Astrocyte (in vitro differentiated cells and primary cell): ENCODE results near the gene PRKAG2. TPM values are rescaled to one million over a fixed set of nuclear protein-coding genes. Genes with fewer than 3 reads are reported as not detected.

Experiments used
- DNase-seq: peaks from one replicate; pipeline ENCODE4 v3.0.0-alpha.2; 2010; ENCODE audit warnings: low read depth
- FAIRE-seq: peaks from 2 replicates; lab custom pipeline; 2011; peaks lifted over from hg19 to GRCh38; lab: Jason Lieb, UNC
- H2AFZ ChIP-seq: 2 replicates; pipeline ENCODE4 v1.6.0; 2012; ENCODE audit warnings: low read depth, low read length, inconsistent platforms
- H3K27ac ChIP-seq: 2 replicates; pipeline ENCODE4 v1.5.1; 2011; ENCODE audit warnings: low read depth, low read length, inconsistent platforms
- H3K27me3 ChIP-seq: 2 replicates; pipeline ENCODE4 v1.6.0; 2011; ENCODE audit warnings: low read length, inconsistent platforms; ENCODE audit not compliant: insufficient read depth
- H3K36me3 ChIP-seq: 2 replicates; pipeline ENCODE4 v1.5.1; 2011; ENCODE audit warnings: low read length, inconsistent platforms; ENCODE audit not compliant: insufficient read depth
- H3K4me1 ChIP-seq: 2 replicates; pipeline ENCODE4 v1.5.1; 2011; ENCODE audit warnings: low read length, inconsistent platforms; ENCODE audit not compliant: insufficient read depth
- H3K4me2 ChIP-seq: 2 replicates; pipeline ENCODE4 v1.6.0; 2012; ENCODE audit warnings: low read length, inconsistent platforms
- H3K4me3 ChIP-seq: 2 replicates; pipeline ENCODE4 v1.5.1; 2011; ENCODE audit warnings: low read depth, mild to moderate bottlenecking, low read length, inconsistent platforms; ENCODE audit not compliant: insufficient read depth
- H3K79me2 ChIP-seq: 2 replicates; pipeline ENCODE4 v1.6.0; 2012; ENCODE audit warnings: mild to moderate bottlenecking, low read length, inconsistent platforms; ENCODE audit not compliant: insufficient read depth
- H3K9ac ChIP-seq: 2 replicates; pipeline ENCODE4 v1.6.0; 2012; ENCODE audit warnings: mild to moderate bottlenecking, low read length, inconsistent platforms
- H3K9me3 ChIP-seq: 2 replicates; pipeline ENCODE4 v1.5.1; 2012; ENCODE audit warnings: low read depth, mild to moderate bottlenecking, low read length, inconsistent platforms; ENCODE audit not compliant: insufficient read depth
- H4K20me1 ChIP-seq: 2 replicates; pipeline ENCODE4 v1.6.0; 2012; ENCODE audit warnings: low read length, inconsistent platforms; ENCODE audit not compliant: insufficient read depth
- H3K27ac Mint-ChIP-seq: one replicate; pipeline ENCODE4 v1.8.0; 2021; ENCODE audit warnings: mild to moderate bottlenecking, mixed read lengths; ENCODE audit not compliant: unreplicated experiment
- H3K27me3 Mint-ChIP-seq: one replicate; pipeline ENCODE4 v1.8.0; 2021; ENCODE audit warnings: low read depth, mixed read lengths; ENCODE audit not compliant: unreplicated experiment
- H3K36me3 Mint-ChIP-seq: one replicate; pipeline ENCODE4 v1.8.0; 2021; ENCODE audit warnings: low read depth, mixed read lengths; ENCODE audit not compliant: unreplicated experiment
- H3K4me1 Mint-ChIP-seq: one replicate; pipeline ENCODE4 v1.8.0; 2021; ENCODE audit warnings: low read depth, mixed read lengths; ENCODE audit not compliant: unreplicated experiment
- H3K4me3 Mint-ChIP-seq: one replicate; pipeline ENCODE4 v1.8.0; 2021; ENCODE audit warnings: mild to moderate bottlenecking, moderate library complexity, mixed read lengths; ENCODE audit not compliant: unreplicated experiment
- H3K9me3 Mint-ChIP-seq: one replicate; pipeline ENCODE4 v1.8.0; 2021; ENCODE audit warnings: mild to moderate bottlenecking, mixed read lengths; ENCODE audit not compliant: unreplicated experiment
- CTCF ChIP-seq: IDR thresholded peaks from 2 replicates; pipeline ENCODE4 v1.5.1; 2011; ENCODE audit warnings: low read depth, mild to moderate bottlenecking, inconsistent platforms, low read length, moderate library complexity; ENCODE audit not compliant: insufficient read depth
- EZH2 ChIP-seq: IDR thresholded peaks from 2 replicates; pipeline ENCODE4 v1.6.1; 2012; ENCODE audit warnings: mild to moderate bottlenecking, low read length, inconsistent platforms; ENCODE audit not compliant: insufficient read depth
- total RNA-seq: library from RNA; stranded (reverse); gene quantifications from 2 replicates; pipeline ENCODE4 v1.2.1, GENCODE V29; 2021

Gene PRKAG2
- total RNA-seq, 1 donor from 2014 or later: 40.7 TPM

GRCh38 chr7:151847136-151847535 lies 29.8 kb downstream of the PRKAG2 start:
- Histone ChIP-seq H3K4me1 (peaks cover 19% of the 10 kb centered on the region), H3K36me3 (no peaks in the 10 kb centered on the region), H2AFZ (no peak overlapping the region), H3K4me3 (no peak overlapping the region), H3K9me3 (no peaks in the 10 kb centered on the region), H3K9ac (no peak overlapping the region), H3K27me3 (no peaks in the 10 kb centered on the region), H3K79me2 (no peaks in the 10 kb centered on the region), H4K20me1 (no peaks in the 10 kb centered on the region), H3K4me2 (no peak overlapping the region), H3K27ac (no peak overlapping the region)
- H3K27ac Mint-ChIP-seq: no peak overlapping the region
- H3K27me3 Mint-ChIP-seq: peaks cover 35% of the 10 kb centered on the region
- no peaks in the 10 kb centered on the region for H3K36me3 Mint-ChIP-seq
- no peaks in the 10 kb centered on the region for H3K9me3 Mint-ChIP-seq
- DNase-seq: no peak
- no peak overlapping the region for H3K4me3 Mint-ChIP-seq
- TF ChIP-seq CTCF: no peak
- TF ChIP-seq EZH2: no peak
- no peaks in the 10 kb centered on the region for H3K4me1 Mint-ChIP-seq
- FAIRE-seq: no peak

- Mint-ChIP-seq H3K9me3 (no peaks in the 10 kb centered on the region), H3K4me3 (no peak overlapping the region)
- FAIRE-seq: no peak
Measured at GRCh38 chr7:151845412-151846205, 31.3 kb downstream of the PRKAG2 start.

More at GRCh38 chr7:151845412-151846205, 31.3 kb downstream of the PRKAG2 start:
- Histone ChIP-seq H3K9me3 (no peaks in the 10 kb centered on the region), H3K27me3 (no peaks in the 10 kb centered on the region), H3K79me2 (no peaks in the 10 kb centered on the region), H3K9ac (no peak overlapping the region), H3K36me3 (no peaks in the 10 kb centered on the region), H4K20me1 (no peaks in the 10 kb centered on the region), H3K4me1 (peaks cover 19% of the 10 kb centered on the region), H3K4me3 (no peak overlapping the region), H3K4me2 (no peak overlapping the region), H2AFZ (no peak overlapping the region), H3K27ac (no peak overlapping the region)
- Mint-ChIP-seq H3K36me3 (no peaks in the 10 kb centered on the region), H3K27ac (no peak overlapping the region), H3K4me1 (no peaks in the 10 kb centered on the region), H3K27me3 (peaks cover 25% of the 10 kb centered on the region)
- no peak for DNase-seq
- no peak for TF ChIP-seq EZH2
- TF ChIP-seq CTCF: no peak
